Thyroid gland (tissue), 4 donors: Measurements from ENCODE around the gene MAEA. TPM values are rescaled to one million over a fixed set of nuclear protein-coding genes. Genes with fewer than 3 reads are reported as not detected.

Experiments used
- DNase-seq, 2 donors: peaks; one replicate each; pipeline ENCODE4 v3.0.0-alpha.2; 2019
- H3K27ac ChIP-seq, 3 donors: fragments of 200-600 bp; sonication (generic); 1 replicate in 2 of 3; 2 replicates in 1 of 3; pipeline ENCODE4 v1.5.1; 2016 to 2019; ENCODE audit warnings: mild to moderate bottlenecking in 1 of 3, moderate library complexity in 1 of 3
- H3K27me3 ChIP-seq: fragments of 200-600 bp; sonication (generic); one replicate; pipeline ENCODE4 v1.5.1; 2019
- H3K36me3 ChIP-seq, 2 donors: fragments of 200-600 bp; sonication (generic); one replicate each; pipeline ENCODE4 v1.5.1; 2016 to 2019
- H3K4me1 ChIP-seq, 2 donors: fragments of 200-600 bp; sonication (generic); one replicate each; pipeline ENCODE4 v1.5.1; 2017 to 2019
- H3K4me3 ChIP-seq, 3 donors: fragments of 200-600 bp; sonication (generic); replicated peaks in 1 of 3; 1 replicate in 2 of 3; 2 replicates in 1 of 3; pipeline ENCODE4 v1.5.1; 2016; ENCODE audit warnings: mild to moderate bottlenecking in 1 of 3
- H3K9me3 ChIP-seq: fragments of 200-600 bp; sonication (generic); one replicate; pipeline ENCODE4 v1.5.1; 2017
- POLR2A ChIP-seq, 2 donors: fragments of 450-650 bp; IDR thresholded peaks; one replicate each; pipeline ENCODE4 v1.6.1; 2017; ENCODE audit warnings: antibody characterized with exemption in 2 of 2, mild to moderate bottlenecking in 2 of 2, moderate library complexity in 1 of 2
- WGBS, 2 donors: methylation state at CpG; one replicate each; pipeline ENCODE4 v1.1.5; 2017; 5-methylcytosine and 5-hydroxymethylcytosine counted together
- intact Hi-C: fragments of 100-400 bp; cut with DNase I; formaldehyde crosslinking; loops from one replicate; pipeline ENCODE4 v1.15.1; 2023
- total RNA-seq, 4 donors: library from RNA; depleted of rRNA; stranded (reverse); fragments of >200 nt; gene quantifications; one replicate each; pipeline ENCODE4 v1.2.3, GENCODE V29; 2016
- TF ChIP-seq, protein P1 (sequence below), 6 experiments: fragments of 200-600 bp in 3 of 6; fragments of 450-650 bp in 3 of 6; sonication (generic) in 3 of 6; IDR thresholded peaks; one replicate each; pipeline ENCODE4 v1.5.1; 2016 to 2019; ENCODE audit warnings: antibody characterized with exemption in 6 of 6, mild to moderate bottlenecking in 2 of 6, inconsistent platforms in 1 of 6, moderate library complexity in 1 of 6

MAEA gene
- total RNA-seq, 4 donors from 2014 or later: 85.3 to 99.5 (median 87.3) TPM

- TF ChIP-seq, protein P1, sequence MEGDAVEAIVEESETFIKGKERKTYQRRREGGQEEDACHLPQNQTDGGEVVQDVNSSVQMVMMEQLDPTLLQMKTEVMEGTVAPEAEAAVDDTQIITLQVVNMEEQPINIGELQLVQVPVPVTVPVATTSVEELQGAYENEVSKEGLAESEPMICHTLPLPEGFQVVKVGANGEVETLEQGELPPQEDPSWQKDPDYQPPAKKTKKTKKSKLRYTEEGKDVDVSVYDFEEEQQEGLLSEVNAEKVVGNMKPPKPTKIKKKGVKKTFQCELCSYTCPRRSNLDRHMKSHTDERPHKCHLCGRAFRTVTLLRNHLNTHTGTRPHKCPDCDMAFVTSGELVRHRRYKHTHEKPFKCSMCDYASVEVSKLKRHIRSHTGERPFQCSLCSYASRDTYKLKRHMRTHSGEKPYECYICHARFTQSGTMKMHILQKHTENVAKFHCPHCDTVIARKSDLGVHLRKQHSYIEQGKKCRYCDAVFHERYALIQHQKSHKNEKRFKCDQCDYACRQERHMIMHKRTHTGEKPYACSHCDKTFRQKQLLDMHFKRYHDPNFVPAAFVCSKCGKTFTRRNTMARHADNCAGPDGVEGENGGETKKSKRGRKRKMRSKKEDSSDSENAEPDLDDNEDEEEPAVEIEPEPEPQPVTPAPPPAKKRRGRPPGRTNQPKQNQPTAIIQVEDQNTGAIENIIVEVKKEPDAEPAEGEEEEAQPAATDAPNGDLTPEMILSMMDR (IDR thresholded peaks at IDR 0.05): no peak
- no peak for TF ChIP-seq POLR2A (IDR thresholded peaks at IDR 0.05)
- intact Hi-C loops: loop anchor here (5.0 to 10.0 kb wide), 4 partner anchors 189 to 371 kb away; partner anchors contain the start of genes TACC3 and TMEM129
- DNase-seq: no peak
- H3K36me3 ChIP-seq: peaks cover 8 to 15% of the 10 kb centered on the region in 2 donors
- H3K4me1 ChIP-seq: peaks cover 0 to 8% of the 10 kb centered on the region in 2 donors
- H3K4me3 ChIP-seq: no peak overlapping the region
- no peaks in the 10 kb centered on the region for H3K27me3 ChIP-seq
- no peak overlapping the region for H3K27ac ChIP-seq
- 91 to 95% methylated on average over 9 to 20 of the region's 30 CpGs for WGBS, 2 donors
- H3K9me3 ChIP-seq: no peaks in the 10 kb centered on the region
Observed at GRCh38 chr4:1353186-1354055, 63.7 kb downstream of the MAEA start.

DNA sequence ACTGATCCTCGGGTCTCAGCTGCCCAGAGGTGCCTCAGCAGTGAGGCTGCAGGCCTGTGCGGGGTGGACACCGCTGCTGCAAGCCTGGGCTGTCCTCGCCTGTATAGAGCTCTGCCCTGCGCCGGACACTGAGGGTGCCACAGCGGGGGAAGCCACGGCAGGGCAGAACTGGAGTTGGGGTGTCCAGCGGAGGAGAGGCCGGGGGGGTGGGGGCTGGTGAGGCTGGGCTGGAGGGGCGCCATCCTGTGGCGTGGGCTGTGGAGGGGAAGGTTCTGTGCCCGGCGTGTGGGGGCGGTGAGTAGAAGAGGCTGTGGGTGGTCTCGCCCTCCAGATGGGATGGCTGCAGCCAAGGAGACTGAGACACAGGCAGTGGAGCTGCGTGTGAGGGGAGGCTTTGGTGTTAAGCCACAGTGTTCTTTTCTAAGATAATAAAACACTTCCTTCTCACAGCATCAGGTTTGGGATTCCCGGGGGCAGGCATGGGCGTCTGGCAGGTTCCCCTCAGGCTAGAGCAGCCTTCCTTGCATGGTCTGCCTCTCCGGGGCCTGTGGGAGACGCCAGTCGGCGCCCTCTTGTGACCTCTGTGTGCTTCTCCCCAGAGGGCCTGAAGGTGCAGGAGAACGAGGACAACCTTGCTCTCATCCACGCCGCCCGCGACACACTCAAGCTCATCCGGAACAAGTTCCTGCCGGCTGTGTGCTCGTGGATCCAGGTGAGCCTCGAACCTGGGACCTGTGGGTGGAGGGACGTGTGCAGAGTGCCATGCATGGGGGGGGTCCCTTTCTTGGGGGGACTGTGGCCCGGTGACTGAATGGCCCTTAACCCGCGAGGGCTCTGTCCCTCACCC lies 64.7 kb downstream of the MAEA start:
- H3K27me3 ChIP-seq: no peaks in the 10 kb centered on the region
- WGBS, 2 donors: 87 to 94% methylated on average over 23 to 32 of the region's 36 CpGs
- TF ChIP-seq, protein P1 (IDR thresholded peaks at IDR 0.05): no peak
- TF ChIP-seq POLR2A (IDR thresholded peaks at IDR 0.05): no peak
- intact Hi-C loops: loop anchor here (5.0 to 10.0 kb wide), 4 partner anchors 190 to 370 kb away; partner anchors contain the start of genes TACC3 and TMEM129
- no peaks in the 10 kb centered on the region for H3K9me3 ChIP-seq
- no peak overlapping the region for H3K4me3 ChIP-seq
- H3K4me1 ChIP-seq: peaks cover 0 to 3% of the 10 kb centered on the region in 2 donors
- H3K27ac ChIP-seq: no peak overlapping the region
- peaks cover 8 to 15% of the 10 kb centered on the region in 2 donors for H3K36me3 ChIP-seq
- no peak for DNase-seq

DNA sequence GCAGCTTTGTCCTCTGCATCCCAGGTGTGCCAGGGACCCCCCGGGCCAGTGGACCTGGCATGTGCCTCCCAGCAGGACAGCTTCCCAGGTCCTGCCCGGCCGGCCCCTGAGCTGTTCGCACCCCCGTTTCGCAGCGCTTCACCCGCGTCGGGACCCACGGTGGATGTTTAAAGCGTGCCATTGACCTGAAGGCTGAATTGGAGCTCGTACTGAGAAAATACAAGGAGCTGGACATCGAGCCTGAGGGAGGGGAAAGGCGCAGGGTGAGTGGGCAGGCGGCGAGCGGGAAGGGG lies 65.2 kb downstream of the MAEA start:
- Histone ChIP-seq H3K27me3 (no peaks in the 10 kb centered on the region), H3K9me3 (no peaks in the 10 kb centered on the region), H3K4me1 (peaks cover 0 to 3% of the 10 kb centered on the region in 2 donors), H3K27ac (no peak overlapping the region), H3K4me3 (no peak overlapping the region), H3K36me3 (peaks cover 8 to 15% of the 10 kb centered on the region in 2 donors)
- intact Hi-C loops: loop anchor here (5.0 to 10.0 kb wide), 4 partner anchors 190 to 370 kb away; partner anchors contain the start of genes TACC3 and TMEM129
- DNase-seq: no peak
- TF ChIP-seq, protein P1 (IDR thresholded peaks at IDR 0.05): no peak
- TF ChIP-seq POLR2A (IDR thresholded peaks at IDR 0.05): no peak
- WGBS, 2 donors: 86 to 97% methylated on average over 18 of the region's 18 CpGs

DNA sequence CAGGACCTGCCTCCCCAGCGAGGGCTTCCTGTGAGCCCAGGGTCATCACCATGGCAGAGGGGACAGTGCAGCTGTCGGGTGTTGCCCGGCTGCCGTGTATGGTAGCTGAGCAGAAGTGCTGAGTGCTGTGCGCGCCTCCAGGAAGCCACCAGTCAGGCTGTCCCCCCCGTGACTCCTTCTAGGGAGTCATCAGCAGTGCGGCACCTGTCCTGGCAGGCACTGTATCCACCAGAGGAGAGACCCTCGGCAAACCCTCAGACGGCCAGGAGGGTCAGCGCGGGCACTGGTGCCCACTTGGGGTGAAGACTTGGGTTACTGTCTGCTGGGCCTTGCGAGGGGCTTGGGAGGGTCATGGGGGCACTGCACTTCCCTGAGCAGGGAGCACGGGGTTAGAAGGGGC lies 65.7 kb downstream of the MAEA start:
- no peak for TF ChIP-seq POLR2A (IDR thresholded peaks at IDR 0.05)
- TF ChIP-seq, protein P1 (IDR thresholded peaks at IDR 0.05): no peak
- no peak for DNase-seq
- Histone ChIP-seq H3K36me3 (peaks cover 8 to 15% of the 10 kb centered on the region in 2 donors), H3K4me1 (peaks cover 0 to 3% of the 10 kb centered on the region in 2 donors), H3K27ac (no peak overlapping the region), H3K4me3 (no peak overlapping the region), H3K27me3 (no peaks in the 10 kb centered on the region), H3K9me3 (no peaks in the 10 kb centered on the region)
- intact Hi-C loops: loop anchor here (10.0 kb wide), 2 partner anchors 191 to 369 kb away; partner anchors contain the start of genes TACC3 and TMEM129
- 90 to 94% methylated on average over 2 to 10 of the region's 14 CpGs for WGBS, 2 donors
